Trophoblast cell (in vitro differentiated cells and primary cell): Measurements from ENCODE around the gene STPG3.
A peak's percentile ranks its signal among the peaks of the same experiment; 100 is the strongest.

Experiments
- DNase-seq, 2 donors: peaks; one replicate each; pipeline ENCODE4 v3.0.0-alpha.2; 2016
- H2AFZ ChIP-seq: 2 replicates; pipeline ENCODE4 v1.6.1; 2013; ENCODE audit warnings: low read length, moderate library complexity, mild to moderate bottlenecking; ENCODE audit not compliant: insufficient read depth, poor library complexity
- H2AK5ac ChIP-seq: 2 replicates; pipeline ENCODE4 v1.6.1; 2013; ENCODE audit warnings: mild to moderate bottlenecking, low read length
- H2BK120ac ChIP-seq: 2 replicates; pipeline ENCODE4 v1.6.1; 2013; ENCODE audit warnings: low read length, mild to moderate bottlenecking, moderate library complexity; ENCODE audit not compliant: insufficient read depth, poor library complexity
- H2BK12ac ChIP-seq: 2 replicates; pipeline ENCODE4 v1.6.1; 2013; ENCODE audit warnings: mild to moderate bottlenecking, low read length, moderate library complexity
- H2BK5ac ChIP-seq: 2 replicates; pipeline ENCODE4 v1.6.1; 2013; ENCODE audit warnings: low read length, low read depth, moderate library complexity, mild to moderate bottlenecking; ENCODE audit not compliant: poor library complexity
- H3K14ac ChIP-seq: 2 replicates; pipeline ENCODE4 v1.6.1; 2013; ENCODE audit warnings: mild to moderate bottlenecking, low read length
- H3K18ac ChIP-seq: 2 replicates; pipeline ENCODE4 v1.6.1; 2013; ENCODE audit warnings: mild to moderate bottlenecking, low read length
- H3K23ac ChIP-seq: 2 replicates; pipeline ENCODE4 v1.6.1; 2013; ENCODE audit warnings: low read length
- H3K27ac ChIP-seq: 2 replicates; pipeline ENCODE4 v1.5.1; 2013; ENCODE audit warnings: low read depth, mild to moderate bottlenecking, inconsistent platforms, low read length, moderate library complexity
- H3K27me3 ChIP-seq: 2 replicates; pipeline ENCODE4 v1.6.1; 2013; ENCODE audit warnings: inconsistent platforms, mild to moderate bottlenecking, low read length, moderate library complexity; ENCODE audit not compliant: insufficient read depth
- H3K36me3 ChIP-seq, 2 experiments: 1 replicate in 1 of 2; 2 replicates in 1 of 2; pipeline ENCODE4 v1.6.1; 2013; ENCODE audit warnings: low read length in 2 of 2, mild to moderate bottlenecking in 2 of 2, moderate library complexity in 1 of 2; ENCODE audit not compliant: insufficient read depth in 2 of 2, control insufficient read depth in 1 of 2
- H3K4ac ChIP-seq: 2 replicates; pipeline ENCODE4 v1.6.1; 2013; ENCODE audit warnings: low read depth, mild to moderate bottlenecking, low read length, moderate library complexity
- H3K4me1 ChIP-seq, 2 experiments: 1 replicate in 1 of 2; 2 replicates in 1 of 2; pipeline ENCODE4 v1.6.1; 2013; ENCODE audit warnings: low read length in 2 of 2, mild to moderate bottlenecking in 2 of 2, moderate library complexity in 1 of 2; ENCODE audit not compliant: insufficient read depth in 2 of 2, control insufficient read depth in 1 of 2
- H3K4me2 ChIP-seq: 2 replicates; pipeline ENCODE4 v1.6.1; 2013; ENCODE audit warnings: inconsistent platforms, mild to moderate bottlenecking, low read length, moderate library complexity
- H3K4me3 ChIP-seq: 2 replicates; pipeline ENCODE4 v1.5.1; 2013; ENCODE audit warnings: mild to moderate bottlenecking, low read depth, low read length, inconsistent platforms
- H3K79me1 ChIP-seq: one replicate; pipeline ENCODE4 v1.6.1; 2013; ENCODE audit warnings: low read length
- H3K79me2 ChIP-seq: 2 replicates; pipeline ENCODE4 v1.6.1; 2013; ENCODE audit warnings: low read length, mild to moderate bottlenecking; ENCODE audit not compliant: control insufficient read depth, insufficient read depth, poor library complexity
- H3K9ac ChIP-seq: 2 replicates; pipeline ENCODE4 v1.6.1; 2013; ENCODE audit warnings: mild to moderate bottlenecking, low read length
- H3K9me3 ChIP-seq: 2 replicates; pipeline ENCODE4 v1.6.1; 2013; ENCODE audit warnings: low read depth, mild to moderate bottlenecking, control low read depth, inconsistent platforms, low read length; ENCODE audit not compliant: insufficient read depth
- H4K12ac ChIP-seq: 2 replicates; pipeline ENCODE4 v1.6.1; 2013; ENCODE audit warnings: low read depth, mild to moderate bottlenecking, low read length, moderate library complexity
- H4K8ac ChIP-seq: 2 replicates; pipeline ENCODE4 v1.6.1; 2013; ENCODE audit warnings: low read depth, mild to moderate bottlenecking, low read length, moderate library complexity
- H4K91ac ChIP-seq: one replicate; pipeline ENCODE4 v1.6.1; 2013; ENCODE audit warnings: low read depth, mild to moderate bottlenecking, low read length, moderate library complexity
- WGBS: extraction: QIAGEN DNeasy Blood & Tissue Kit; methylation state at CpG from one replicate; pipeline ENCODE4 v1.1.7; 2013; ENCODE audit warnings: missing lambda C conversion rate; ENCODE audit not compliant: insufficient read length, insufficient coverage; ENCODE audit errors: extremely low coverage; 5-methylcytosine and 5-hydroxymethylcytosine counted together

STPG3 gene

GRCh38 chr9:137267933-137268355, 16.9 kb downstream of the STPG3 start:
- WGBS = no CpG with 5 or more reads among the region's 6 CpGs
- no peak overlapping the region for H2BK5ac ChIP-seq

GRCh38 chr9:137268538-137269201, 17.6 kb downstream of the STPG3 start:
- Histone ChIP-seq H2AFZ (no peak overlapping the region), H3K79me1 (no peaks in the 10 kb centered on the region), H3K4me1 (no peaks in the 10 kb centered on the region), H3K27ac (no peak overlapping the region), H3K4me2 (no peak overlapping the region), H2BK5ac (no peak overlapping the region), H3K36me3 (peaks cover 79 to 83% of the 10 kb centered on the region in 2 experiments), H3K4me3 (no peak overlapping the region), H3K14ac (no peak overlapping the region), H3K23ac (no peak overlapping the region), H2BK120ac (no peak overlapping the region), H2AK5ac (no peak overlapping the region), H3K9me3 (no peaks in the 10 kb centered on the region), H2BK12ac (no peak overlapping the region), H3K79me2 (no peaks in the 10 kb centered on the region), H3K9ac (no peak overlapping the region), H4K12ac (no peak overlapping the region), H4K91ac (no peak overlapping the region), H4K8ac (no peak overlapping the region), H3K18ac (peak overlapping the region; percentile 18), H3K27me3 (no peaks in the 10 kb centered on the region), H3K4ac (no peak overlapping the region)
- no peak for DNase-seq
- no CpG with 5 or more reads among the region's 19 CpGs for WGBS

More at GRCh38 chr9:137267933-137268355, 16.9 kb downstream of the STPG3 start:
- peaks cover 80 to 83% of the 10 kb centered on the region in 2 experiments for H3K36me3 ChIP-seq
- no peaks in the 10 kb centered on the region for H3K9me3 ChIP-seq
- H3K4me1 ChIP-seq = no peaks in the 10 kb centered on the region
- no peaks in the 10 kb centered on the region for H3K27me3 ChIP-seq
- H3K4me3 ChIP-seq = no peak overlapping the region
- no peak overlapping the region for H3K9ac ChIP-seq
- no peak overlapping the region for H3K18ac ChIP-seq
- H2BK120ac ChIP-seq = no peak overlapping the region
- H3K79me1 ChIP-seq = no peaks in the 10 kb centered on the region
- H2AFZ ChIP-seq = no peak overlapping the region
- no peak overlapping the region for H4K8ac ChIP-seq
- H3K14ac ChIP-seq = no peak overlapping the region
- H4K91ac ChIP-seq = no peak overlapping the region
- no peak overlapping the region for H2BK12ac ChIP-seq
- no peak overlapping the region for H2AK5ac ChIP-seq
- no peak for DNase-seq
- H3K4me2 ChIP-seq = no peak overlapping the region
- H3K79me2 ChIP-seq = no peaks in the 10 kb centered on the region
- no peak overlapping the region for H3K23ac ChIP-seq
- H4K12ac ChIP-seq = no peak overlapping the region
- no peak overlapping the region for H3K27ac ChIP-seq
- no peak overlapping the region for H3K4ac ChIP-seq

GRCh38 chr9:137269231-137269772, 18.2 kb downstream of the STPG3 start:
- H3K27me3 ChIP-seq = no peaks in the 10 kb centered on the region
- no peak overlapping the region for H4K91ac ChIP-seq
- no peak overlapping the region for H2AK5ac ChIP-seq
- no peaks in the 10 kb centered on the region for H3K9me3 ChIP-seq
- H4K12ac ChIP-seq = no peak overlapping the region
- H3K4me2 ChIP-seq = no peak overlapping the region
- WGBS = no CpG with 5 or more reads among the region's 17 CpGs
- no peak overlapping the region for H3K18ac ChIP-seq
- H2BK12ac ChIP-seq = no peak overlapping the region
- DNase-seq = no peak
- H2AFZ ChIP-seq = no peak overlapping the region
- no peak overlapping the region for H3K14ac ChIP-seq
- H2BK5ac ChIP-seq = no peak overlapping the region
- no peaks in the 10 kb centered on the region for H3K4me1 ChIP-seq
- H3K23ac ChIP-seq = no peak overlapping the region
- H3K27ac ChIP-seq = no peak overlapping the region
- no peak overlapping the region for H2BK120ac ChIP-seq
- H3K79me2 ChIP-seq = no peaks in the 10 kb centered on the region
- no peaks in the 10 kb centered on the region for H3K79me1 ChIP-seq
- H3K9ac ChIP-seq = peak overlapping the region; percentile 40
- H4K8ac ChIP-seq = no peak overlapping the region
- H3K4me3 ChIP-seq = no peak overlapping the region
- H3K36me3 ChIP-seq = peaks cover 79 to 83% of the 10 kb centered on the region in 2 experiments
- no peak overlapping the region for H3K4ac ChIP-seq

GRCh38 chr9:137270929-137271695, 20.0 kb downstream of the STPG3 start:
- Histone ChIP-seq H3K23ac (no peak overlapping the region), H3K14ac (no peak overlapping the region), H4K91ac (no peak overlapping the region), H3K9me3 (no peaks in the 10 kb centered on the region), H3K79me2 (no peaks in the 10 kb centered on the region), H4K12ac (no peak overlapping the region), H3K4me1 (no peaks in the 10 kb centered on the region), H3K36me3 (peaks cover 66 to 68% of the 10 kb centered on the region in 2 experiments), H2BK5ac (no peak overlapping the region), H3K4ac (no peak overlapping the region), H3K4me2 (no peak overlapping the region), H3K27me3 (no peaks in the 10 kb centered on the region), H2BK120ac (no peak overlapping the region), H3K9ac (no peak overlapping the region), H2AFZ (no peak overlapping the region), H3K4me3 (no peak overlapping the region), H3K79me1 (no peaks in the 10 kb centered on the region), H2BK12ac (no peak overlapping the region), H2AK5ac (no peak overlapping the region), H3K18ac (no peak overlapping the region), H4K8ac (no peak overlapping the region), H3K27ac (no peak overlapping the region)
- DNase-seq = no peak
- no CpG with 5 or more reads among the region's 32 CpGs for WGBS
